GM18502 (cell line): ENCODE results near the gene HNRNPAB.

Experiments used
- ATAC-seq: cut with Tn5 transposase; IDR thresholded peaks from one replicate; pipeline ENCODE4 v1.9.1; 2021; ENCODE audit warnings: mild to moderate bottlenecking; ENCODE audit not compliant: unreplicated experiment, poor library complexity

Gene HNRNPAB

DNA sequence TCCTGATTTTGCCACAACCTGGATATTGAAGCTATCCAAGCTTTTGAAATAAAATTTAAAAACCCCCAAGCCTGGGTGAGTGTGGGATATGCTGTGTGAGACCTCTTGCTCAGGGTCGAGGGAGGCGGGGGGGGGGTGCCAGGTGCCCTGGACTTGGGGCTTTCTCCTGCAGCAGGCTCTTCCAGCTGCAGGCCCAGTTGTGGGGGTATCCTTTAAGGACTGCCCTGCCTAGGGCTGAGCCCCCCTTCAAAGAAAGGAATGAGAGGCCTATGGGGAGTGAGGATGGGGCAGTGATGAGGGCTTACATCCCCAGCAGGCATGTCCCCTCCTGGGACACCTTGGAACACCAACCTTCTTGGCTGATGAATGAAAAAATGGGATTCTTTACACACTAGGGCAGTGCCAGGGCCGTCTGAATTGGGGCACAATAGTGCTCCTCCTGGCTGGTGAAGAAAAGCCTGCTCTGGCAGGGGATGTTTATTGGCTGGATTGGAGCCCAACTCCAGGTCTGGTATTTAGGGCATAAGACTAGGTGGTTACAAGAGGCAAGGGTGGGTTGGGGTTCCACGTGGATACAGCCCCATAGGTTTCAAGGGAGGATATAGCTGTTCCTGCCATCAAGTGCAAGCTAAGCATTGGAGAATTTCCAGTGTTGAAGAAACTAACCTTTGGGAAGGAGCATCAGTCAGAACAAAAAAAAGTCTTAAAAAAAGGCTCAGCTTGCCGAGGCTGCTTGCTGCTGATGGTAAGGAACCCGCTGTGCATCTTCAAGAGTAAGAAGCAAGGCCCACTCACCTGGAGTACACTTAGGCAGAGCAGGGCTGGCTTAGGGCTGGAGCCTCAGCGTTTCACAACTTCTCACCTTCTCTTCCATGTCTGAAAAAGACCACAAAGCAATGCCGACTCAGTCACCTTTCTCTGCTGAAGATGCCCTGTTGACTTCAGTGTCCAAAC is 7.0 kb downstream of the HNRNPAB start:
- no peak for ATAC-seq

- no peak for ATAC-seq
These were observed 8.1 kb downstream of the HNRNPAB start for GRCh38 chr5:178212241-178213002.

GRCh38 chr5:178213003-178213461 is 8.7 kb downstream of the HNRNPAB start:
- ATAC-seq: no peak

DNA sequence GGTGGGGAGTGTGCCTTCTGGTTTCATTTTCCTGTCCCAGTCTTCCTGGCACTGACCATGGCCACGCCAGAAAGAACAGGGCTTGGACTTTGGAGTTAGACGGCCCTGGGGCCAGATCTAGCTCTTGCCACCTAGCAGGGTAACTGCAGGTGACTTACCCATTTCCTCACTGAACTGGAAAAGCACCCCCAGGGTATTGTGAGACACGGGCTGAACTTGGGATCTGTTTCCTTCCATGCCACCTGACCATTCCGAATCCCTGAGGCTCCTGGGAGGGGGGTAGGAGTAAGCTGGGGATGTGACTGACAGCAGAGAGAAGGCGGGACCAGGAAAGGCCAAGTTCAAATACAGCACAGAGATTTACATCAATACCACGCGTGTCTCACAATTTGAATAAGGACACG is 9.4 kb downstream of the HNRNPAB start:
- no peak for ATAC-seq

GRCh38 chr5:178214160-178214803 is 9.9 kb downstream of the HNRNPAB start:
- ATAC-seq: no peak

GRCh38 chr5:178215280-178216002 is 11.1 kb downstream of the HNRNPAB start:
- ATAC-seq: no peak

- no peak for ATAC-seq
These were observed 11.8 kb downstream of the HNRNPAB start for GRCh38 chr5:178216088-178216534.

- ATAC-seq: no peak
These were observed 12.4 kb downstream of the HNRNPAB start for GRCh38 chr5:178216779-178217178.

DNA sequence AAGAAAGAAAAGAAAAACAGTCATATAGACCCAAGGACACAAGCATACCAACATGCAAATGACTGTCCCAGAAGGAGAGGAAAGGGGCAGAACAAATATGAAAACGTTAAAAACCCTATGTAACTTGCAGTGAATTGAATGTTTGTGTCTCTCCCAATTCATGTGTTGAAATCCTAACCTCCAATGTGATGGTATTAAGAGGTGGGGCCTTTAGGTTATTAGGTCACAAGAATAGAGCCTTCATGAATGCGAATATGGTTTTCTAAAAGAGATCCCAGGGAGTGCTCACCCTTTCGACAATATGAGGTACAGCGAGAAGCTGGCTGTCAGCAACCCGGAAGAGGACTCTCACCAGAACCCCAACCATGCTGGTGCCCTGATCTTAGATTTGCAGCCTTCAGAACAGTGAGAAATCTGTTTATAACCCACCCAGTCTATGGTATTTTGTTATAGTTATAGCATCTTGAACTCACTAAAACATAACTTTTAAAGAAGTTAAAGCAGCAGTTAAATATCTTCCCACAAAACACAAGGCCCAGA is 14.0 kb downstream of the HNRNPAB start:
- ATAC-seq: no peak

- ATAC-seq: no peak
These were observed 14.5 kb downstream of the HNRNPAB start for GRCh38 chr5:178218827-178219226.

DNA sequence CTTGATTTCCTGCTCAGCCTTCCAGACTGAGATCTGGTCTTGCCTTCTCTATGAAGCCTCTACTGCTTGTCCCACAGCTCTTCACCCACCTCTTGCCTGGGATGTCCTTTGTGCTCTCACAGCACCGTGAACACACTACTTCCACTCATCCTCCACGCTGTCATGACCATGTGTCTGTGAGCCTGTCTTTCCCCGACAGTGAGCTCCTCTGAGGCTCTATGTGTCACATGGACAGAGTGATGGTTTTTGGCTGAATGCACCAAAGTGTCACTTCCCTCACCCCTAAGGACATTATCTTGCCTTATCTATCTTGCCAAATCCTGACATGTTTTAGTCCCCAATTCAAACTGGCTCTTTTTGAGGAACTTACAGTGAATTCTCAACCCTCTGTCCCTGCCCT is 16.9 kb downstream of the HNRNPAB start:
- no peak for ATAC-seq

GRCh38 chr5:178221853-178222252 is 17.5 kb downstream of the HNRNPAB start:
- ATAC-seq: no peak

DNA sequence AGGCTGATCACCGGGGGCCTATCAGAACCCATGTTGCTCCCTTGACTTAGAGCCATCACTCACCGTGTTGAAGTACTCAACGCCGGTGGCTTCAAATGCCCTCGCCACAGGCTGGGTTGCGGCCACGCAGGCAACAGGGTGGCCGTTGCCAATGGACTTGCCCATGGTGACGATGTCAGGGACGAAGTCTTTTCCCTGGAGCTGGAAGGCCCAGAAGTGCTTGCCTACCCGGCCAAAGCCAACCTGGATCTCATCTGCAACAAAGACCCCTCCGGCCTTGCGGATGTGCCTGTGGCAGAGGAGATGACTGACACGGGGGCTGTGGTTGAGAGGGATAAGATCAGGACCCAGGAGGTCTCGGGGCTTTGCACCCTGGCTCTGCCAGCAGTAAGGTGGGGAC is 18.0 kb downstream of the HNRNPAB start:
- ATAC-seq: no peak

GRCh38 chr5:178223196-178223773 is 19.0 kb downstream of the HNRNPAB start:
- no peak for ATAC-seq

DNA sequence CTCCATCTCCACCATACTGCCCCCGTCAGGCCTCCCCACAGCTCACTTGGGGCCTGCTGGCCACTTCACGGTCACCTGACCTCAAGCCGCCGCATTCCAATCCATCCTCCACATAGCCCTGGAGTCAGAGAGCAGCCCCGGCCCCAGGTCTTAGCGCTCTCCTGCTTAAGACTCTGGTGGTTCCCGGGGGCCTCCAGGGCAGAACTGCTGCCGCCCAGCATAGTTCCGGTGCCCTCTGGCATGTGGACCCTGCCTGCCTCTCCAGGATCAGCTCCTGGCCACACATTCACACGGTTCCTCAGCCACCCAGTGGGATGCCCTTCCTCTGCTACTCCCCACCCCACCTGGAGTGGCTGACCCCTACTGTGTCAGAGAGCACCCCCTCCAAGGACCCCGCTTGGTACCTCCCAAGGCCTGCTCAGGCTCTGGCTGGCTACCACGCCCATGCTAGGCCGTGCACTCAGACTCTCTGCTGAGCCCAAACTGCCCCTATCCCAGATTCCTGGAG is 19.5 kb downstream of the HNRNPAB start:
- no peak for ATAC-seq

- no peak for ATAC-seq
These were observed 20.1 kb downstream of the HNRNPAB start for GRCh38 chr5:178224403-178224802.

- no peak for ATAC-seq
These were observed 20.8 kb downstream of the HNRNPAB start for GRCh38 chr5:178225174-178225573.

GRCh38 chr5:178227138-178227659 is 22.9 kb downstream of the HNRNPAB start:
- no peak for ATAC-seq

DNA sequence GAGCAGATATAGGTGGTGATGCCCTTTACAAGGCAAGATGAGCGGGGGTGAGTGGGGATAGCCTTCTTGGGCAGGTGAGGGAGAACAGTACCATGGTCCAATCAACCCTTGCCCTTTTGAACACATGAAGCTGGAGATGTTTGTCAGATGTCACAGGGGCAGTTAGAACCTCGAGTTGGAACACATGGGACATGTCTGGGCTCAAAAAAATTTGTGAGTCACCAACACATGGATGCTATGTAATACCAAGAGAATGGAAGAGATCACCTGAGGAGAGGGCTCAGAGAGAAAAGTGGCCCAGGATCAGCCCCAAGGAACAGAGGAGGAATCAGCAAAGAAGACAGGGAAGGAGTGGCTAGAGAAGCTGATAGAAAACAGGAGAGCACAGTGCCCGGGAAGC is 23.6 kb downstream of the HNRNPAB start:
- no peak for ATAC-seq
